Astrocyte of the spinal cord (primary cell): ENCODE data around the gene TBX1.

Experiments used
- DNase-seq: peaks from one replicate; pipeline ENCODE4 v3.0.0; 2011; ENCODE audit warnings: low read depth, low spot score
- H3K4me3 ChIP-seq: 2 replicates; pipeline ENCODE4 v1.5.1; 2011; ENCODE audit warnings: low read depth, mild to moderate bottlenecking, low read length, moderate library complexity
- CTCF ChIP-seq: IDR thresholded peaks from 2 replicates; pipeline ENCODE4 v1.5.1; 2012; ENCODE audit warnings: low read depth, mild to moderate bottlenecking, low read length, inconsistent platforms
- in situ Hi-C: cut with HindIII; loops from 2 replicates; pipeline ENCODE4 v1.10.0; 2017; ENCODE audit warnings: low sequenced_read_pairs

The TBX1 gene

GRCh38 chr22:19739448-19739895, 21.1 kb upstream of the TBX1 start:
- H3K4me3 ChIP-seq, result no peak overlapping the region
- DNase-seq, result no peak
- in situ Hi-C loops, result no loop called here
- no peak for TF ChIP-seq CTCF

- in situ Hi-C loops, result no loop called here
- no peak overlapping the region for H3K4me3 ChIP-seq
- DNase-seq, result no peak
- TF ChIP-seq CTCF, result no peak
Observed at GRCh38 chr22:19739911-19740449, 20.6 kb upstream of the TBX1 start.

GRCh38 chr22:19740586-19740985, 20.0 kb upstream of the TBX1 start:
- DNase-seq, result no peak
- no peak overlapping the region for H3K4me3 ChIP-seq
- no peak for TF ChIP-seq CTCF
- in situ Hi-C loops, result no loop called here

GRCh38 chr22:19741053-19741452, 19.5 kb upstream of the TBX1 start:
- H3K4me3 ChIP-seq, result no peak overlapping the region
- in situ Hi-C loops, result no loop called here
- DNase-seq, result no peak
- no peak for TF ChIP-seq CTCF

- DNase-seq, result no peak
- in situ Hi-C loops, result no loop called here
- no peak for TF ChIP-seq CTCF
- H3K4me3 ChIP-seq, result no peak overlapping the region
Observed at GRCh38 chr22:19742160-19743066, 18.2 kb upstream of the TBX1 start.

GRCh38 chr22:19743081-19743480, 17.5 kb upstream of the TBX1 start:
- DNase-seq, result no peak
- TF ChIP-seq CTCF, result no peak
- no peak overlapping the region for H3K4me3 ChIP-seq
- in situ Hi-C loops, result no loop called here
